ENCODE measurements around the gene THAP7. TPM values are rescaled to one million over a fixed set of nuclear protein-coding genes. Genes with fewer than 3 reads are reported as not detected.

The THAP7 gene
- total and polyA plus RNA-seq, 2 of the 13 experiments (the other 11 are each of a cell fraction or from before 2014, with no cell fraction given) = 13.0 to 25.5 TPM

- Histone ChIP-seq H3K27ac (ENCODE audit: extremely low read length, insufficient read depth, low read length) (no peak overlapping the region), H2AFZ (ENCODE audit: low read length) (no peak overlapping the region), H4K20me1 (ENCODE audit: insufficient read depth, low read length) (no peaks in the 10 kb centered on the region), H3K4me3 (replicated peaks in 1 of 3; ENCODE audit: insufficient read depth in 1 of 3, low read depth in 2 of 3, low read length in 3 of 3) (no peak overlapping the region), H3K9ac (ENCODE audit: insufficient read depth, low read depth, low read length) (no peak overlapping the region), H3K4me2 (ENCODE audit: low read depth, low read length) (no peak overlapping the region), H3K9me3 (ENCODE audit: low read length) (no peaks in the 10 kb centered on the region), H3K79me2 (ENCODE audit: insufficient read depth, low read length) (no peaks in the 10 kb centered on the region), H3K27me3 (ENCODE audit: control insufficient read depth in 1 of 2, insufficient read depth in 2 of 2, low read length in 2 of 2) (peaks cover 5 to 43% of the 10 kb centered on the region in 2 experiments; a peak in 4 of 5 replicates), H3K36me3 (replicated peaks in 1 of 2; ENCODE audit: control insufficient read depth in 1 of 2, insufficient read depth in 2 of 2, low read length in 2 of 2) (no peaks in the 10 kb centered on the region), H3K4me1 (ENCODE audit: insufficient read depth, low read length) (peaks cover 14% of the 10 kb centered on the region)
- POLR2A ChIA-PET = no interaction called here
- TF ChIP-seq ZFX (CRISPR knock-in tag; IDR thresholded peaks at IDR 0.05; ENCODE audit: low read depth) = 0 out of 2 replicates have a peak, but pooled peaks have one; percentile 23
- TF ChIP-seq ZFY (CRISPR knock-in tag; IDR thresholded peaks at IDR 0.05) = 0 out of 2 replicates have a peak, but pooled peaks have one; percentile 36
- no peak for TF ChIP-seq TSC22D2 (CRISPR knock-in tag; IDR thresholded peaks at IDR 0.05; ENCODE audit: borderline replicate concordance)
- peak; percentile 31 for TF ChIP-seq XRCC5 (optimal IDR thresholded peaks at IDR 0.05; ENCODE audit: low read length)
- TF ChIP-seq, protein P1, sequence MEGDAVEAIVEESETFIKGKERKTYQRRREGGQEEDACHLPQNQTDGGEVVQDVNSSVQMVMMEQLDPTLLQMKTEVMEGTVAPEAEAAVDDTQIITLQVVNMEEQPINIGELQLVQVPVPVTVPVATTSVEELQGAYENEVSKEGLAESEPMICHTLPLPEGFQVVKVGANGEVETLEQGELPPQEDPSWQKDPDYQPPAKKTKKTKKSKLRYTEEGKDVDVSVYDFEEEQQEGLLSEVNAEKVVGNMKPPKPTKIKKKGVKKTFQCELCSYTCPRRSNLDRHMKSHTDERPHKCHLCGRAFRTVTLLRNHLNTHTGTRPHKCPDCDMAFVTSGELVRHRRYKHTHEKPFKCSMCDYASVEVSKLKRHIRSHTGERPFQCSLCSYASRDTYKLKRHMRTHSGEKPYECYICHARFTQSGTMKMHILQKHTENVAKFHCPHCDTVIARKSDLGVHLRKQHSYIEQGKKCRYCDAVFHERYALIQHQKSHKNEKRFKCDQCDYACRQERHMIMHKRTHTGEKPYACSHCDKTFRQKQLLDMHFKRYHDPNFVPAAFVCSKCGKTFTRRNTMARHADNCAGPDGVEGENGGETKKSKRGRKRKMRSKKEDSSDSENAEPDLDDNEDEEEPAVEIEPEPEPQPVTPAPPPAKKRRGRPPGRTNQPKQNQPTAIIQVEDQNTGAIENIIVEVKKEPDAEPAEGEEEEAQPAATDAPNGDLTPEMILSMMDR (CRISPR knock-in tag; IDR thresholded peaks at IDR 0.05) = peak; percentile 40
- 0 out of 2 replicates have a peak, but pooled peaks have one; percentile 10 for TF ChIP-seq STAG1 (CRISPR knock-in tag; IDR thresholded peaks at IDR 0.05)
- no peak for TF ChIP-seq HHEX (CRISPR knock-in tag; IDR thresholded peaks at IDR 0.05)
- BruUV-seq (replicated peaks) = no TSS peak
- peak; percentile 74 for ATAC-seq
- intact Hi-C loops (cut with micrococcal nuclease; ENCODE audit: unreplicated experiment) = no loop called here
- 24% methylated on average over 12 of the region's 13 CpGs for WGBS (ENCODE audit: low lambda C conversion rate)
- in situ Hi-C loops (cut with HindIII; ENCODE audit: extremely low pct_ligation_motif_present, low pct_unique_long_range_greater_than_20kb) = no loop called here
- no peak for FAIRE-seq
- CTCF ChIA-PET (ENCODE audit: low intra/inter-chr PET ratio, low total read pairs) = no interaction called here
- DNase-seq (ENCODE audit: low spot score) = no peak
These were observed 21.2 kb upstream of the THAP7 start for GRCh38 chr22:21022955-21023614.
